ENCODE data around the gene TIRAP. TPM values are rescaled to one million over a fixed set of nuclear protein-coding genes. Genes with fewer than 3 reads are reported as not detected.
A peak's percentile ranks its signal among the peaks of the same experiment; 100 is the strongest.

TIRAP gene
- total and polyA plus RNA-seq, 9 of the 15 experiments (the other 6 are each of a cell fraction or from before 2014, with no cell fraction given): 0.60 to 8.7 (median 3.7) TPM

DNA sequence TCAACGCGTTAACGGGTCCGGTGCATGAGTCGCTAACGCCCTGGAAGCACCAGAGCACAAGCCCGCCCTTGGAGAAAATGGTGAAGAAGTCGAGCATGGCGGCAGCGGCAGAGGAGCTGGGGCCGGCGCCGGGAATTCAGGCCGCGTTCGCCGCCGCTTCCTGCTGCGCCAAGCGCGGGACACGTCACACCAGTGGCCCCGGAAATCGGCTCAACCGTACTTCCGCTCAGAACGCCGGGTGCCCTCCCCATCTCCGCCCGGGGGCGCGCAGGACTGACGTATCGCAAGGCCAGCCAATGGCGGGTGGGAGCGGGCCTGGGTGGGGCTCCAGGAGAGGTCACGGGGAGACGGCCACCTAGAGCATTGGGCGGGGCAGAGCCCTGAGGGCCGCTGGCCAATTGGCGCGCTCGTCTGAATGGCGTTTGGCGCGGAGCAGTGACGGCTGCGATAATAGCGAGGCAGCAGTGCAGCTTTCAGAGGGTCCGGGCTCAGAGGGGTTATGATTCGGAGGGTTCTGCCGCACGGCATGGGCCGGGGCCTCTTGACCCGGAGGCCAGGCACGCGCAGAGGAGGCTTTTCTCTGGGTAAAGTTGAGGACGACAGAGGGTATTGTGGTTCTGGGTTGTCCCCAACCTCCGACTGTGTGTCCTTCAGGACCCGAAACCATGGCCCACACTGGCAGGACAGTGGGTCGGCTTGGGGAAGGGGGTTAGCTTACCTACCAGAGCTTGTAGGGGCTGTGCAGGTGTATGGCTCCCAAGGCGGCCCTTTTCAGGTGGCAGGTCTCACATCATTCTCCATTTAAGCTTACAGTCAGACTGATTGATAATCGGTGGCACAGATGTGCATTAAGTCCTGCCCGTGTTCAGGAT is 13.9 kb upstream of the TIRAP start, which contains the start of the genes FOXRED1 and SRPRA (continued):
- TF ChIP-seq, protein P1, sequence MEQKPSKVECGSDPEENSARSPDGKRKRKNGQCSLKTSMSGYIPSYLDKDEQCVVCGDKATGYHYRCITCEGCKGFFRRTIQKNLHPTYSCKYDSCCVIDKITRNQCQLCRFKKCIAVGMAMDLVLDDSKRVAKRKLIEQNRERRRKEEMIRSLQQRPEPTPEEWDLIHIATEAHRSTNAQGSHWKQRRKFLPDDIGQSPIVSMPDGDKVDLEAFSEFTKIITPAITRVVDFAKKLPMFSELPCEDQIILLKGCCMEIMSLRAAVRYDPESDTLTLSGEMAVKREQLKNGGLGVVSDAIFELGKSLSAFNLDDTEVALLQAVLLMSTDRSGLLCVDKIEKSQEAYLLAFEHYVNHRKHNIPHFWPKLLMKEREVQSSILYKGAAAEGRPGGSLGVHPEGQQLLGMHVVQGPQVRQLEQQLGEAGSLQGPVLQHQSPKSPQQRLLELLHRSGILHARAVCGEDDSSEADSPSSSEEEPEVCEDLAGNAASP (IDR thresholded peaks at IDR 0.05): no peak
- no peak for TF ChIP-seq CBX3 (IDR thresholded peaks at IDR 0.05; ENCODE audit: borderline replicate concordance in 1 of 2, low read length in 2 of 2)
- TF ChIP-seq PCBP1 (IDR thresholded peaks at IDR 0.05; ENCODE audit: low read depth, low read length, poor library complexity, severe bottlenecking): peak; percentile 92
- TF ChIP-seq ZNF41 (CRISPR knock-in tag; conservative IDR thresholded peaks at IDR 0.05): no peak
- TF ChIP-seq FOXA3 (CRISPR knock-in tag; conservative IDR thresholded peaks at IDR 0.05 in 1 of 2, IDR thresholded peaks at IDR 0.05 in 1 of 2): no peak
- TF ChIP-seq, protein P2, sequence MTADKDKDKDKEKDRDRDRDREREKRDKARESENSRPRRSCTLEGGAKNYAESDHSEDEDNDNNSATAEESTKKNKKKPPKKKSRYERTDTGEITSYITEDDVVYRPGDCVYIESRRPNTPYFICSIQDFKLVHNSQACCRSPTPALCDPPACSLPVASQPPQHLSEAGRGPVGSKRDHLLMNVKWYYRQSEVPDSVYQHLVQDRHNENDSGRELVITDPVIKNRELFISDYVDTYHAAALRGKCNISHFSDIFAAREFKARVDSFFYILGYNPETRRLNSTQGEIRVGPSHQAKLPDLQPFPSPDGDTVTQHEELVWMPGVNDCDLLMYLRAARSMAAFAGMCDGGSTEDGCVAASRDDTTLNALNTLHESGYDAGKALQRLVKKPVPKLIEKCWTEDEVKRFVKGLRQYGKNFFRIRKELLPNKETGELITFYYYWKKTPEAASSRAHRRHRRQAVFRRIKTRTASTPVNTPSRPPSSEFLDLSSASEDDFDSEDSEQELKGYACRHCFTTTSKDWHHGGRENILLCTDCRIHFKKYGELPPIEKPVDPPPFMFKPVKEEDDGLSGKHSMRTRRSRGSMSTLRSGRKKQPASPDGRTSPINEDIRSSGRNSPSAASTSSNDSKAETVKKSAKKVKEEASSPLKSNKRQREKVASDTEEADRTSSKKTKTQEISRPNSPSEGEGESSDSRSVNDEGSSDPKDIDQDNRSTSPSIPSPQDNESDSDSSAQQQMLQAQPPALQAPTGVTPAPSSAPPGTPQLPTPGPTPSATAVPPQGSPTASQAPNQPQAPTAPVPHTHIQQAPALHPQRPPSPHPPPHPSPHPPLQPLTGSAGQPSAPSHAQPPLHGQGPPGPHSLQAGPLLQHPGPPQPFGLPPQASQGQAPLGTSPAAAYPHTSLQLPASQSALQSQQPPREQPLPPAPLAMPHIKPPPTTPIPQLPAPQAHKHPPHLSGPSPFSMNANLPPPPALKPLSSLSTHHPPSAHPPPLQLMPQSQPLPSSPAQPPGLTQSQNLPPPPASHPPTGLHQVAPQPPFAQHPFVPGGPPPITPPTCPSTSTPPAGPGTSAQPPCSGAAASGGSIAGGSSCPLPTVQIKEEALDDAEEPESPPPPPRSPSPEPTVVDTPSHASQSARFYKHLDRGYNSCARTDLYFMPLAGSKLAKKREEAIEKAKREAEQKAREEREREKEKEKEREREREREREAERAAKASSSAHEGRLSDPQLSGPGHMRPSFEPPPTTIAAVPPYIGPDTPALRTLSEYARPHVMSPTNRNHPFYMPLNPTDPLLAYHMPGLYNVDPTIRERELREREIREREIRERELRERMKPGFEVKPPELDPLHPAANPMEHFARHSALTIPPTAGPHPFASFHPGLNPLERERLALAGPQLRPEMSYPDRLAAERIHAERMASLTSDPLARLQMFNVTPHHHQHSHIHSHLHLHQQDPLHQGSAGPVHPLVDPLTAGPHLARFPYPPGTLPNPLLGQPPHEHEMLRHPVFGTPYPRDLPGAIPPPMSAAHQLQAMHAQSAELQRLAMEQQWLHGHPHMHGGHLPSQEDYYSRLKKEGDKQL (CRISPR knock-in tag; IDR thresholded peaks at IDR 0.05; ENCODE audit: borderline replicate concordance): no peak
- TF ChIP-seq EWSR1 (IDR thresholded peaks at IDR 0.05; ENCODE audit: borderline replicate concordance, low read depth, partially characterized antibody): no peak
- no peak for TF ChIP-seq ARID1B (IDR thresholded peaks at IDR 0.05)
- no peak for TF ChIP-seq E2F3 (CRISPR knock-in tag; IDR thresholded peaks at IDR 0.05)
- TF ChIP-seq RAD51 (IDR thresholded peaks at IDR 0.05; ENCODE audit: borderline replicate concordance, low read depth): peak; percentile 87
- TF ChIP-seq FOXA1 (IDR thresholded peaks at IDR 0.05; ENCODE audit: borderline replicate concordance): no peak
- TF ChIP-seq TGIF2 (CRISPR knock-in tag; IDR thresholded peaks at IDR 0.05): no peak
- no peak for TF ChIP-seq NR1H2 (CRISPR knock-in tag; IDR thresholded peaks at IDR 0.05)
- no peak for TF ChIP-seq XRCC3 (IDR thresholded peaks at IDR 0.05)
- no peak for TF ChIP-seq CAMTA2 (CRISPR knock-in tag; conservative IDR thresholded peaks at IDR 0.05)
- no peak for TF ChIP-seq HIVEP1 (CRISPR knock-in tag; IDR thresholded peaks at IDR 0.05)
- TF ChIP-seq PHF8 (IDR thresholded peaks at IDR 0.05; ENCODE audit: borderline replicate concordance, low read length): peak; percentile 97
- TF ChIP-seq HDGF (IDR thresholded peaks at IDR 0.05): no peak
- TF ChIP-seq KLF16 (IDR thresholded peaks at IDR 0.05): no peak
- TF ChIP-seq, protein P3, sequence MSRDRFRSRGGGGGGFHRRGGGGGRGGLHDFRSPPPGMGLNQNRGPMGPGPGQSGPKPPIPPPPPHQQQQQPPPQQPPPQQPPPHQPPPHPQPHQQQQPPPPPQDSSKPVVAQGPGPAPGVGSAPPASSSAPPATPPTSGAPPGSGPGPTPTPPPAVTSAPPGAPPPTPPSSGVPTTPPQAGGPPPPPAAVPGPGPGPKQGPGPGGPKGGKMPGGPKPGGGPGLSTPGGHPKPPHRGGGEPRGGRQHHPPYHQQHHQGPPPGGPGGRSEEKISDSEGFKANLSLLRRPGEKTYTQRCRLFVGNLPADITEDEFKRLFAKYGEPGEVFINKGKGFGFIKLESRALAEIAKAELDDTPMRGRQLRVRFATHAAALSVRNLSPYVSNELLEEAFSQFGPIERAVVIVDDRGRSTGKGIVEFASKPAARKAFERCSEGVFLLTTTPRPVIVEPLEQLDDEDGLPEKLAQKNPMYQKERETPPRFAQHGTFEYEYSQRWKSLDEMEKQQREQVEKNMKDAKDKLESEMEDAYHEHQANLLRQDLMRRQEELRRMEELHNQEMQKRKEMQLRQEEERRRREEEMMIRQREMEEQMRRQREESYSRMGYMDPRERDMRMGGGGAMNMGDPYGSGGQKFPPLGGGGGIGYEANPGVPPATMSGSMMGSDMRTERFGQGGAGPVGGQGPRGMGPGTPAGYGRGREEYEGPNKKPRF (IDR thresholded peaks at IDR 0.05; ENCODE audit: low read depth, low read length): no peak

All from K562 (cell line).